ENCODE data around the gene SRBD1.

The SRBD1 gene

GRCh38 chr2:45533771-45534170 is 77.3 kb downstream of the SRBD1 start:
- TF ChIP-seq CTCF (IDR thresholded peaks at IDR 0.05; ENCODE audit: borderline replicate concordance, insufficient read depth, low read depth, low read length) = no peak
- no peak overlapping the region for H3K4me3 ChIP-seq (ENCODE audit: low read depth, low read length)

- no peak overlapping the region for H3K4me3 ChIP-seq (ENCODE audit: low read depth, low read length)
- TF ChIP-seq CTCF (IDR thresholded peaks at IDR 0.05; ENCODE audit: borderline replicate concordance, insufficient read depth, low read depth, low read length) = no peak
These were observed 78.9 kb downstream of the SRBD1 start for GRCh38 chr2:45532181-45532580.

- H3K4me3 ChIP-seq (ENCODE audit: low read depth, low read length) = no peak overlapping the region
- TF ChIP-seq CTCF (IDR thresholded peaks at IDR 0.05; ENCODE audit: borderline replicate concordance, insufficient read depth, low read depth, low read length) = no peak
These were observed 87.1 kb downstream of the SRBD1 start for GRCh38 chr2:45524016-45524415.

- no peak overlapping the region for H3K4me3 ChIP-seq (ENCODE audit: low read depth, low read length)
- TF ChIP-seq CTCF (IDR thresholded peaks at IDR 0.05; ENCODE audit: borderline replicate concordance, insufficient read depth, low read depth, low read length) = no peak
These were observed 92.5 kb downstream of the SRBD1 start for GRCh38 chr2:45518546-45518945.

GRCh38 chr2:45510701-45511420 is 100.2 kb downstream of the SRBD1 start:
- no peak overlapping the region for H3K4me3 ChIP-seq (ENCODE audit: low read depth, low read length)
- TF ChIP-seq CTCF (IDR thresholded peaks at IDR 0.05; ENCODE audit: borderline replicate concordance, insufficient read depth, low read depth, low read length) = no peak

GRCh38 chr2:45506756-45507155 is 104.3 kb downstream of the SRBD1 start:
- no peak for TF ChIP-seq CTCF (IDR thresholded peaks at IDR 0.05; ENCODE audit: borderline replicate concordance, insufficient read depth, low read depth, low read length)
- no peak overlapping the region for H3K4me3 ChIP-seq (ENCODE audit: low read depth, low read length)

GRCh38 chr2:45505138-45505537 is 105.9 kb downstream of the SRBD1 start:
- H3K4me3 ChIP-seq (ENCODE audit: low read depth, low read length) = no peak overlapping the region
- TF ChIP-seq CTCF (IDR thresholded peaks at IDR 0.05; ENCODE audit: borderline replicate concordance, insufficient read depth, low read depth, low read length) = no peak
